Central memory CD8-positive, alpha-beta T cell (primary cell): ENCODE data around the gene PPM1L.

Source experiments
- ATAC-seq: fragments of 150-1000 bp; cut with Tn5 transposase; replicated peaks from 2 replicates; pipeline ENCODE4 v1.10.0; 2022; ENCODE audit warnings: mild to moderate bottlenecking, moderate FRiP score, moderate number of reproducible peaks; ENCODE audit not compliant: poor library complexity, severe bottlenecking; ENCODE audit errors: extremely low read depth
- DNase-seq, 2 donors: peaks; one replicate each; pipeline ENCODE4 v3.0.0; 2021; ENCODE audit warnings: low spot score in 2 of 2
- H3K27ac Mint-ChIP-seq: one replicate; pipeline ENCODE4 v1.8.0; 2022; ENCODE audit warnings: low read depth, mild to moderate bottlenecking, moderate library complexity, mixed read lengths
- H3K27me3 Mint-ChIP-seq: one replicate; pipeline ENCODE4 v1.8.0; 2022; ENCODE audit warnings: mixed read lengths
- H3K36me3 Mint-ChIP-seq: one replicate; pipeline ENCODE4 v1.8.0; 2022; ENCODE audit warnings: mild to moderate bottlenecking, moderate library complexity, mixed read lengths; ENCODE audit not compliant: insufficient read depth
- H3K4me1 Mint-ChIP-seq: one replicate; pipeline ENCODE4 v1.8.0; 2022; ENCODE audit warnings: mixed read lengths
- H3K4me3 Mint-ChIP-seq: one replicate; pipeline ENCODE4 v1.8.0; 2022; ENCODE audit warnings: mild to moderate bottlenecking, moderate library complexity, mixed read lengths
- H3K9me3 Mint-ChIP-seq: one replicate; pipeline ENCODE4 v1.8.0; 2022; ENCODE audit warnings: mixed read lengths

Gene PPM1L

DNA sequence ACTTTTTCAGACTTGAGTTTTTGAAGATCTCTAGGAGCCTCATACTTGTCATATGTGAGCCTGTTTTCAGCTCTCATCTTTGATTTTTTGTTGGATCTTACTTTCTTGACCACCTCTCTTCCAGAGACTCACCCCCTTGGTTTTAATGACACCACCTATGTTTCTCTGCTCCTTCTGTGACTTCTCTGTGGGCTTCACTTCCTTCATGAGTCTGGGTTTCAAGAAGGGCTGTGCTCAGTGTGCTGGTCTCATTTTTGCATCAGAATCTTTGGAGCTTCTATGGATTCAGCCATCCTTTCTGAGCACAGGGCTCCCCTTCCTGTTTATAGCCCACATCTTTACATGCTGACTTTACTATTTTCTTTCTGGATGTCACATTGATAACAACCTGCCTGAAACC is 17.7 kb downstream of the PPM1L start:
- DNase-seq: no peak
- no peaks in the 10 kb centered on the region for H3K4me1 Mint-ChIP-seq
- H3K27ac Mint-ChIP-seq: no peak overlapping the region
- no peaks in the 10 kb centered on the region for H3K9me3 Mint-ChIP-seq
- peaks cover 2% of the 10 kb centered on the region for H3K36me3 Mint-ChIP-seq
- no peaks in the 10 kb centered on the region for H3K27me3 Mint-ChIP-seq
- ATAC-seq: no peak
- no peak overlapping the region for H3K4me3 Mint-ChIP-seq

DNA sequence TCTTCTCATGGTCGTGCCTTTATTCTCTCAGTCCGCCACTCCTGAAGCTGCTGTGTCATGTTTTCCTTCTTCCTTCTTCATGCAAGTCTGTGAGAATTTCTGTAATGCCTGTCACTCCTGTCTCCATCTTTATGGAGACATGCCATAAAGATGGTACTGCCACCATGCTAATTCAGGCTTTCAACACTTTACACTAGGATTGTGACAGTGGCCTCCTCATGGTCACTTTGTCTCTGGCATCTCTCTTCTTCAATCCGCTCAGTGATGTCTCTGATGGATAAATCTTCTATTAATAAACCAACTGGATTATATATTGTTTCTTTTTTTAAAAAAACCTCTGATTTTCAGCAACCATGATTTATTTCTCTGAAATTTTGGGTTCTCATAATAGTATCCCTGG is 18.1 kb downstream of the PPM1L start:
- H3K4me3 Mint-ChIP-seq: no peak overlapping the region

DNA sequence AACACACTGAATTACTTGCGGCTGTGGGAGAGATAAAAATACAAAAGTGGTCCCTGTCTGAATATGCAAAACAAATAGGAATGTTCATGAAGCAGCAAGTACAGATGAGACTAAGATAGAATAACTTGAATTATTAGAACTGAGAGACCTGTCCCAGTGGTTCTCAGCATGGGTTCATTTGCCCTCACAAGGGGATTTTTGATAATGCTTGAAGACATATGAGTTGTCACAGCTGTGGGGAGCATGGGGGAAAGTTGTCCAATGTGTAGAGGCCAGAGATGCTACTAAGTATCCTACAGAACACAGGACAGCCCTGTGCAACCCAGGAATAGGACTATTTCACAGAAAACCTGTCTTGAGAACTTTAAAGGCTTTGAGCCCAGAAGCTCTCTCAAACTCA is 22.4 kb downstream of the PPM1L start:
- Mint-ChIP-seq H3K27ac (no peak overlapping the region), H3K4me1 (no peaks in the 10 kb centered on the region), H3K27me3 (no peaks in the 10 kb centered on the region), H3K36me3 (peaks cover 2% of the 10 kb centered on the region), H3K4me3 (no peak overlapping the region), H3K9me3 (no peaks in the 10 kb centered on the region)
- ATAC-seq: no peak
- no peak for DNase-seq

More for the DNA sequence above, 18.1 kb downstream of the PPM1L start:
- H3K27ac Mint-ChIP-seq: no peak overlapping the region
- DNase-seq: no peak
- no peaks in the 10 kb centered on the region for H3K9me3 Mint-ChIP-seq
- peaks cover 2% of the 10 kb centered on the region for H3K36me3 Mint-ChIP-seq
- H3K4me1 Mint-ChIP-seq: no peaks in the 10 kb centered on the region
- ATAC-seq: no peak
- H3K27me3 Mint-ChIP-seq: no peaks in the 10 kb centered on the region

DNA sequence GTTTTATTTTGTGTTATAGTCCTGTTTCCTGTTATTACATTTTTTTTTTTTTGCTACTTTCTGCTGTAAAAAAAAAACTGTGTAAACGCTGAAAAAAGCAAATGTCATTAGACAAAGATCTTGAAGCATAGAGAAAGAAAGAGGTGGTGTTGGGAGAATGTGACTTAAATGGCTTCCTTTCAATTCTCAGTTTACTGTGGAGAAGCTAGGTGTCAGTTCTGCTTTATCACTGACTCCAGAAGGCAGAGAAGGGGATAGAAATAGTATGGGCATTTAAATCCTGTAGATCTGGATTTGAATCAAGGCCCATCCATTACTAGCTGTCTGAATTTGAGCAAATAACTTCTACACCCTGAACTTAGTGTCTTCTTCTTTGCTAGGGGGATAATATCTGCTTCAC is 23.0 kb downstream of the PPM1L start:
- H3K9me3 Mint-ChIP-seq: no peaks in the 10 kb centered on the region
- ATAC-seq: no peak
- H3K27me3 Mint-ChIP-seq: no peaks in the 10 kb centered on the region

DNA sequence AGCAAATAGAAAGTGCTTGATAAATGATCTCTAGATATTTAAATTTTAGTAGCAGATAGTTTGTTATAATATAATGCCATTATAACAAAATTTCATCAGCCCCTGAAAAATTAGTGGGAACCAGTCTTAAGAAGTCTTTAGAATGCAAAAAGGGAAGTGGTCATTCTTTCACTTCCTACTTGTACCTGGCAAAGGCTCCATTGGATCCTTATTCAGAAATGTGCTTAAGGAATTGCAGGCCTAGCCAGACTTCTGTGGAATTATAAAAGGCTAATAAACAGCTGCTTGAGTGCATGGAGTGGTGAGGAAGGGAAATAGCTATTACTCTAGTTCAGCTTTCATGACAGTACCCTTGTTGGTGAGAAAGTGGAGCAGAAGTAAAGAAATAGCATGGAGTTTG is 24.2 kb downstream of the PPM1L start:
- Mint-ChIP-seq H3K9me3 (no peaks in the 10 kb centered on the region), H3K4me3 (no peak overlapping the region), H3K4me1 (no peaks in the 10 kb centered on the region), H3K27ac (no peak overlapping the region), H3K27me3 (no peaks in the 10 kb centered on the region), H3K36me3 (peaks cover 2% of the 10 kb centered on the region)
- ATAC-seq (no peak), DNase-seq (no peak)

More for the DNA sequence above, 23.0 kb downstream of the PPM1L start:
- Mint-ChIP-seq H3K4me1 (no peaks in the 10 kb centered on the region), H3K27ac (no peak overlapping the region), H3K36me3 (peaks cover 2% of the 10 kb centered on the region), H3K4me3 (no peak overlapping the region)
- DNase-seq: no peak

DNA sequence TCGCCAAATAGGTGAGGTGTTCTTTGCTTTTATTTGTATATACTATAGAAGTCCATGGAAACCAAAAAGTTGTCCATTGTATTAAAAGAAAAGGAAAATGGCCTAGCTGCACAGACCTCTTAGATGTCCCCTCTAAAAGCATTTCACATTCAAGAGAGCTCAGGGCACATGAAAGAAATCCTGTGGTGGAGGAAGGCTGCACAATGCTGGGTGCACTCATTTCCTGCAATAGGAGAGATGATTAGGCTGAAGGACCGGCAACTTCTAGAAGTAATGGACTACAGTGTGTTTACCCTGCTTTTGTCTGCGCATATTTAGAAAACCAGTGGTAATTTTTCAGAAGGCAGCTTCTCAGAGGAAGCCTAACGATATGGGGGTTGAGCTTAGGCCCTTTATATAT is 25.4 kb downstream of the PPM1L start:
- no peaks in the 10 kb centered on the region for H3K9me3 Mint-ChIP-seq
- no peaks in the 10 kb centered on the region for H3K27me3 Mint-ChIP-seq
- ATAC-seq (no peak), DNase-seq (no peak)
- peaks cover 4% of the 10 kb centered on the region for H3K36me3 Mint-ChIP-seq
- H3K27ac Mint-ChIP-seq: no peak overlapping the region
- H3K4me3 Mint-ChIP-seq: no peak overlapping the region
- H3K4me1 Mint-ChIP-seq: peaks cover 9% of the 10 kb centered on the region

DNA sequence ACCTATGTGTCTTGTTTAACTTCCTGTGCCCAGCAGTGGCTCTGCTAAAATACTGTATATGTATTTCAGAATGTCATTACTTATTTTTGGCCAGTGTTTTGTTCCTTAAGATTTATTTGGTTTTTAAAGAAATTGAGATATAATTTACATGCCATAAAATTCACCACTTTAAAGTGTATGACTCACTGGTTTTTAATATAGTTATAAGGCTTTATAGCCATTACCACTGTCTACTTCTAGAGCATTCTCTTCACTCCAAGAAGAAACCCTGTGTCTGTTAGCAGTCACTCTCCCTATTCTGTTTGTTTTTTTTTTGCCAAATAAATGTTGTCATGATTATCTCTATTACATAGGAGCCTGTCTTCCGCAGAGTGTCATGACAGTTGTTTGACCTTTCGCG is 25.8 kb downstream of the PPM1L start:
- Mint-ChIP-seq H3K27me3 (no peaks in the 10 kb centered on the region), H3K4me3 (no peak overlapping the region), H3K27ac (no peak overlapping the region), H3K9me3 (no peaks in the 10 kb centered on the region), H3K4me1 (peaks cover 9% of the 10 kb centered on the region), H3K36me3 (peaks cover 2% of the 10 kb centered on the region)
- ATAC-seq (no peak), DNase-seq (no peak)

DNA sequence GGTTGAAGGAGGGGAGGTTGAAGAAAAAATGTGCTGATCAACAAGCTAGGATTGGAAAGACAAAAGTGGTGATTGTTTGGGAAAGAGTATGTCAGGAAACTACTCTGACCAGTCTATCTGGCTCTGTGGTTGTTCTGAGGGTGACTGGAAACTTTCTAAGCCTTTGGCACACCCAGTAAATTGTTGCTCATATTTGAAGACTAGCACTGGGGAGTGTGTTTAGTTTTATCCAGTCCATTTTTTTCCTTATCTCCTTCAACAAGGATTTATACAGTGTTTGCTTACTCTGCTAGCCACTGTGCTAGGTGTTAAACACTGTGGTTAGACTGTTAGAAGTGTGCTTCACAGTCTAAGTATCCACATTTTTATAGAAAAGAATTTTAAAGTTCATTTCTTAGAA is 28.8 kb downstream of the PPM1L start:
- Mint-ChIP-seq H3K4me3 (no peak overlapping the region), H3K27me3 (peaks cover 6% of the 10 kb centered on the region), H3K9me3 (no peaks in the 10 kb centered on the region), H3K4me1 (peaks cover 9% of the 10 kb centered on the region), H3K27ac (no peak overlapping the region), H3K36me3 (peaks cover 2% of the 10 kb centered on the region)
- no peak for DNase-seq
- peak; percentile 43 for ATAC-seq

DNA sequence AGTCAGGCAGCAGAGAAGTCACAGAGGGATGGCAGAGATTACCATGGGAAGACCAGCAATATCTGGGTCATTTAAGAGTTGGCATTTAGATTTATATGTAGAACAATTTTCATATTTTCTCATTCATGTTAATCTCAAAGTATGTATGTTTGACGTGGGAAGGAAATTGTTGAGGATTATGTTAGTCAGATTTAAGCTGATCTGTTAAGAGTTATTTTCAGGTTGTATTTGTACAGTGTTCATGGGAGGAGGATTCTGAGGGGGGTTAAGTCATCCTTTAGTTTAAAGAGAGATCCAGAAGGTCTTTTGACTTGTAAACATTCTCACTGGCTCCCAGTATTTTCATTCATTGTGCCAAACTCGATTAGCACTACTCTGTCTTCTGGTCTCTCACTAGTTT is 34.7 kb downstream of the PPM1L start:
- ATAC-seq: no peak
- Mint-ChIP-seq H3K9me3 (no peaks in the 10 kb centered on the region), H3K4me1 (peaks cover 4% of the 10 kb centered on the region), H3K27me3 (peaks cover 9% of the 10 kb centered on the region), H3K36me3 (peaks cover 2% of the 10 kb centered on the region), H3K27ac (no peak overlapping the region), H3K4me3 (no peak overlapping the region)
- no peak for DNase-seq

DNA sequence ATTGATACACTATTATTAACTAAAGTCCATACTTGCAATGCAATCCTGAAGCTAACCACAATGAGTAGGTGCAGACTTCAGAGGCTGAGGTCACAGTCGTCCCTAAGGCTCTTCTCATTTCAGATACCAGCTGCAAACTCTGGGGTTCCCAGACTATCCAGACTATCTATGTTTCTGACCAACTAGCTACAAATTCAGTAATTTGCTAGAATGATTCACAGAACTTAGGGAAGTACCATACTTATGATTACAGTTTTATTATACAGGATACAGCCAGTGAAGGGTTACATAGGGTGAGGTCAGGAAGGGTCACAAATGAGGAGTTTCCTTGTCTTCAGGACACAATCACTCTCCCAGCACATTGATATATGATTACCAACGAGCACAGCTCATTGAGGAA is 36.5 kb downstream of the PPM1L start:
- Mint-ChIP-seq H3K27ac (no peak overlapping the region), H3K4me3 (no peak overlapping the region), H3K27me3 (peaks cover 16% of the 10 kb centered on the region), H3K9me3 (no peaks in the 10 kb centered on the region), H3K4me1 (no peaks in the 10 kb centered on the region), H3K36me3 (no peaks in the 10 kb centered on the region)
- ATAC-seq (no peak), DNase-seq (no peak)

DNA sequence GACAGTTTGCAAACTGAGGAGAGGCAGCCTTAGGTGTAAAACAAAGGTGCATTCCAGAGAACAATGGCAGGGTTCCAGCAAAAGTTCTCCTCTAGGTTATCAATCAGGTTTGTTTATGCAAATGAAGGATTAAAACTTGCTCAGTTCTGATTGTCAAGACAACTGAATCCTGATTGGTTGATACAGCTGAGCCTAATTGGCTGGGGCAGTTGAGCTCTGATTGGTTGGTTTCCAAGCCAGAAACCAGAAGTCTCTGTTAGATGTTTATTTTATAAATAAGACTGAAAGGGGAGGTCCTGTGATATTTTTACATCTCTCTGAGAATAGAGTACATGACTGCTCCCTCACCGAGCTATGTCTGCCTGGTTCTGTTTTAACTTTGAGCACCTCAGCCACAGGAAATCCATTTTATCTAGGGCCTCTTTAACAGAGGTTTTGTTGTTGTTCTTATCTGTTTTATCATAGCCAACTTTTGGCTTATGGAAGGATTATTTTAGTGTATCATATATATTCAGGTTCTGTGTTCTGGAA is 37.8 kb downstream of the PPM1L start:
- no peak overlapping the region for H3K27ac Mint-ChIP-seq
- H3K4me3 Mint-ChIP-seq: no peak overlapping the region
- DNase-seq (no peak), ATAC-seq (no peak)
- no peaks in the 10 kb centered on the region for H3K4me1 Mint-ChIP-seq
- no peaks in the 10 kb centered on the region for H3K9me3 Mint-ChIP-seq
- peaks cover 16% of the 10 kb centered on the region for H3K27me3 Mint-ChIP-seq
- no peaks in the 10 kb centered on the region for H3K36me3 Mint-ChIP-seq

DNA sequence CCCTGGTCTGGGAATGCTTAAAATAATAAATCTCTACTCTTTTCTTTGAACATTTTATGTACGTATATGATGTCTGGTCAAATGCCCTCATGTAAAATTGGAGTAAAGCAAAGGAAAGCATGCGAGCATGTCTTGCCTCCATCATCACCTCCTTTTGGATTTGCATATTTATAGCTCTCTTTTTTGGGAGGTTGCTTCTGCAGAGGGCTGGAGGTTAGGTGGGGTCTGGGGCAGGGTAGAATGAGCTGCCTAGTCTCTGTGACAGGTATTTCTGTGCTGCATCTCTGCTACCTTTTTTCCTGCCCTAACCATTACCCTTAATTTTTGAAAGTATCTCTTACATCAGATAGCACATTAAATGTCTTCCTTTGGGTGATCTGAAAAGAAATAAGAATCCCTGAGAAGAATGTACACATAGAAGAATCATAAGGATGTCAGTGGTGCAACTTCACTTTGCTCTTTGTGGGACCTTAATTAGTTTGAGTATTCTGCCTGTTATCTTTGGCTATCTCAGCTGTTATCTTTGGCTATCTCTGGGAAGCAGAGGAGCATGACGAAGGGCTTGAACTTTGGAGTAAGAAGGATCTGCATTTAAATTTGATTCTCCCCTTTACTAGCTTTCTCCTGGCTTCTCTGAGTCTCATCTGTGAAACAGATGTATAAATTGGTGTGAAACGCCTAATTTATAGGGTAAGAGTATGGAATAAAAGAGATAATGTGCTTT is 40.2 kb downstream of the PPM1L start:
- H3K27ac Mint-ChIP-seq: no peak overlapping the region
- no peak for ATAC-seq
- H3K4me3 Mint-ChIP-seq: no peak overlapping the region
- DNase-seq: no peak
- H3K27me3 Mint-ChIP-seq: peaks cover 10% of the 10 kb centered on the region
- no peaks in the 10 kb centered on the region for H3K36me3 Mint-ChIP-seq
- H3K9me3 Mint-ChIP-seq: no peaks in the 10 kb centered on the region
- H3K4me1 Mint-ChIP-seq: peaks cover under 1% of the 10 kb centered on the region

DNA sequence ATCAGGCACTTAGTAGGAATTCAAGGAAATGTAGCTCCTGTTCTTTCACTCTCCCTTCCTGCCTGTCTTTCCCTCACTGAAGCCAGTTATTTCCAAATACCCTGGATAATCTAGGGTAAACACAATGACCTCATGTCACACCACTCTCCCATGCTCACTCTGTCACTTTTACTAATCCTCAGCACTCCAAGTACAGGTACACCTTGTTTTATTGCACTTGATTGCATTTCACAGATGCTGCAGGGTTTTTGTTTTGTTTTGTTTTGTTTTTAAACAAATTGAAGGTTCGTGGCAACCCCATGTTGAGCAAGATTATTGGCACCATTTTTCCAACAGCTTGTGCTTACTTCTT is 40.8 kb downstream of the PPM1L start:
- no peaks in the 10 kb centered on the region for H3K9me3 Mint-ChIP-seq
- H3K4me3 Mint-ChIP-seq: no peak overlapping the region
- no peak overlapping the region for H3K27ac Mint-ChIP-seq
- H3K27me3 Mint-ChIP-seq: peaks cover 10% of the 10 kb centered on the region
- no peak for DNase-seq
- no peaks in the 10 kb centered on the region for H3K36me3 Mint-ChIP-seq
- H3K4me1 Mint-ChIP-seq: peaks cover 5% of the 10 kb centered on the region
- ATAC-seq: no peak
